ENCODE data around the gene DMRTC1.
"Not testable (repeated sequence)": the region's sequence is repeated elsewhere in the genome, so short reads cannot be mapped to it uniquely, and the experiment has no call there.

Gene DMRTC1

GRCh38 chrX:72943819-72944169 lies at the start of gene DMRTC1:
Gene DMRTC1 (minus strand): TSS chrX:72943837. CDS start chrX:72875694, 68,143 bp downstream.
- H3K27ac Mint-ChIP-seq; H3K9me3 Mint-ChIP-seq; DNase-seq; H3K4me3 Mint-ChIP-seq; H3K27me3 Mint-ChIP-seq (ENCODE audit: low read depth, poor library complexity); H3K4me1 Mint-ChIP-seq; H3K36me3 Mint-ChIP-seq (ENCODE audit: low read depth): not testable (repeated sequence)

DNA sequence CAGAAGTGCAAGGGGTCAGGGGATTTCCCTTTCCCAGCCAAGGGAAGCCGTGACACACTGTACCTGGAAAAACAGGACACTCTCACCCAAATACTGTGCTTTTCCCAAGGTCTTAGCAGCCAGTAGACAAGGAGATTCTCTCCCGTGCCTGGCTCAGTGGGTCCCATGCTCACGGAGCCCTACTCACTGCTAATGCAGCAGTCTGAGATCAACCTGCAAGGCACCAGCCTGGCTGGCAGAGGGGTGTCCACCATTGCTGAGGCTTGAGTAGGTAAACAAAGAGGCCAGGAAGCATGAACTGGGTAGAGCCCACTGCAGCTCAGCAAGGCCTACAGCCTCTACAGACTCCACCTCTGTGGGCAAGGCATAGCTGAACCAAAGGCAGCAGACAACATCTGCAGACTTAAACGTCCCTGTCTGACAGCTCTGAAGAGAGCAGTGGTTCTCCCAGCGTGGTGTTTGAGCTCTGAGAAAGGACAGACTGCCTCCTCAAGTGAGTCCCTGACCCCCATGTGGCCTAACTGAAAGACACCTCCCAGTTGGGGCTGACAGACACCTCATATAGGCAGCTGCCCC lies 37.3 kb upstream of the DMRTC1 start:
- not testable (repeated sequence) for H3K4me1 Mint-ChIP-seq; DNase-seq; H3K36me3 Mint-ChIP-seq (ENCODE audit: low read depth); H3K4me3 Mint-ChIP-seq; H3K27me3 Mint-ChIP-seq (ENCODE audit: low read depth, poor library complexity); H3K27ac Mint-ChIP-seq
- H3K9me3 Mint-ChIP-seq = peaks cover 48% of the 10 kb centered on the region

DNA sequence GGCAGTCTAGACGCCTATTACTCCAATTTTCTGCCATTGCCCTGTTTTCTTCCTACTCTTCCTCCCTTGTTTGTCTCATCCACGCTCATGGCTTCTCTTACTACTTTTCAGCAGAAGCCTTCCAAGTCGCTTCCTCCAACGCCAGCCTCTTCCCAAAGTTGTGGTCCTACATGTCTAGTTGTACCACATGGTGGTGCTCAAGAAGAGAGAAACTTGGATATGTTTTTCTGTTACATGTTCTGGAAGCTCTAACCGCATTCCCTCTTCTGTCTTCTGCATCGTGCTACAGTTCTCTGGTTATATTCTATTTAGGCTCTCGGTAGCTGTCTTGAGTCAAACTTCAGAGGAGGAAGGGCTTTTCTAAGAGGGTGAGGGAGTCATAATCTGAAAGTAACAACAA lies 31.2 kb upstream of the DMRTC1 start:
- not testable (repeated sequence) for DNase-seq; H3K27me3 Mint-ChIP-seq (ENCODE audit: low read depth, poor library complexity); H3K4me3 Mint-ChIP-seq; H3K4me1 Mint-ChIP-seq; H3K36me3 Mint-ChIP-seq (ENCODE audit: low read depth); H3K27ac Mint-ChIP-seq; H3K9me3 Mint-ChIP-seq

- not testable (repeated sequence) for H3K4me1 Mint-ChIP-seq; H3K36me3 Mint-ChIP-seq (ENCODE audit: low read depth); H3K27me3 Mint-ChIP-seq (ENCODE audit: low read depth, poor library complexity); DNase-seq; H3K27ac Mint-ChIP-seq; H3K9me3 Mint-ChIP-seq; H3K4me3 Mint-ChIP-seq
Measured at GRCh38 chrX:72971859-72972258, 28.2 kb upstream of the DMRTC1 start.

GRCh38 chrX:72959971-72960370 lies 16.3 kb upstream of the DMRTC1 start:
- not testable (repeated sequence) for H3K9me3 Mint-ChIP-seq; H3K4me3 Mint-ChIP-seq; H3K27ac Mint-ChIP-seq; H3K36me3 Mint-ChIP-seq (ENCODE audit: low read depth); DNase-seq; H3K4me1 Mint-ChIP-seq; H3K27me3 Mint-ChIP-seq (ENCODE audit: low read depth, poor library complexity)

DNA sequence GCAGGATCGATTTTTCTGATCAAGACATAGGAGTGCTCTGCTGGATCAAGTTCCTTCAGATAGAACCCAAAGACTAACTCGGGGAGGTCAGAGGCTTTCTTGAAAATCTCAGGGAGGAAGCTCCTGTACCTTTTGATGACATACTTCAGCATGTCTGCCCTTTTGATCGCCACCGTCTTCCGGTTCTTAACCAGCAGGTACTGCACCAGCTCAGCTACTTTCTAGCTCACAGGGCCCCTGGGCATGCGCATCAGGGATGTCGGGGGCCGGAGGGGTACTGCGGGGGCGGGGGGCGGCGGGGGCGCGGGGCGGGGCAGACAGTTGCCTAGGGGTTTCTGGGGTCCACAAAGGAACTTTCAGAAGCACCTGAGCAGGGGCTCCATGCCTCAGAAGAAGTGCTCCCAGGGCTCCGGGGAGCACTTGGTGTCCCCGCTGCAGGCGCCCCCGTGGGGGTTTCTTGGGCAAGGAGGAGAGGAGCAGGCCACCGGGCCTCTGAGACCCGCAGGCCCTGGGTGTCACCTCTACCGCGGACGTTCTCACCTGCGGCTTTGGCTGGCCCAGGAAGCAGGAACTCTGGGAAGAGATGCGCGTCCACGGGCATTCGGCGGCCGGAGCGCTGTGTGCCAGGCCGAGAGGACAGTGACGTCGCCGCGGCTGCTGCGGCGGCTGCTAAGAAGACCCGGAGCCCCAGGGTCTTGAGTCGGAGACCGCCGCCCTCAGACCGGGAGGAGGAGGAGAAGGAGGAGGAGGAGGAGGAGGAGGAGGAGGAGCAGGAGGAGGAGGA lies 410 bp downstream of the DMRTC1 start:
- not testable (repeated sequence) for H3K27me3 Mint-ChIP-seq (ENCODE audit: low read depth, poor library complexity); H3K36me3 Mint-ChIP-seq (ENCODE audit: low read depth); H3K4me1 Mint-ChIP-seq; H3K27ac Mint-ChIP-seq; H3K4me3 Mint-ChIP-seq; H3K9me3 Mint-ChIP-seq; DNase-seq

DNA sequence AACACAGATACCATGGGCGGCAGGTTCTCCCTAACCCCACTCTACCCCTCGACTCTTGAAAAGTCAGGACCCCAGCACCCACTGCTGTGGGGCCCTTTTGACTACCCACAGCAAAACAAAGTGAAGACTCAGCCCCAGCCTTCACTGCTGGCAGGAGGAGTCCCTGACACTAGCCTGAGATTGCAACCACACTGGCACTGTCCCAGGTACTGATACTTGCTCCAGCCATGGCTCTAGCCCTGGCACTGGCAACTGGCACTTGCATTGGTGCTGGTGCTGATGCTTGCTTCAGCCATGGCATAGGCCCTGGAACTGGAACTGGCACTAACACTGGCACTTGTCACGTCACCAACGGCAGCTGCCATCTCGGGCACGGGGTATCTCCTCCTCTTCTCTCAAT lies 1.4 kb downstream of the DMRTC1 start:
- not testable (repeated sequence) for H3K4me1 Mint-ChIP-seq; H3K27ac Mint-ChIP-seq; H3K4me3 Mint-ChIP-seq; H3K36me3 Mint-ChIP-seq (ENCODE audit: low read depth); DNase-seq; H3K27me3 Mint-ChIP-seq (ENCODE audit: low read depth, poor library complexity); H3K9me3 Mint-ChIP-seq

DNA sequence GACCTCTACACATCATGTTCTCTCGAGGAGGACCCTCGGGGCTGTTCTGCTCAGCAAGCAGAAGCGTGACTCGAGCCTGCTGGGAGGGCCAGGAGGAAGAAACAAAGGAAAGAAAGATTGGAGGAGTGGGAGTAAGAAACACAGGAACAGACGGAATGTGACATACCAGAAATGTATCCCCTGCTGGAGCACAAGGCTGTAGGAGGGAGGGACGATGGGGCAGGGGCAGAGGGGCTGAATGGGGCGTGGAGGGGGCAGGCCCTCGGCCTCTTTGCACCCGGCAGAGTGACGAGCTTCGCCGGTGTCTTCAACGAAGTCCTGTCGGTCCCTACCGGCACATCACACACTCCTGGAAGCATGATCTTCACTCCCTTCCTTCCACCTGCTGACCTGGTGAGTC lies 5.7 kb downstream of the DMRTC1 start, which contains the start of gene FAM236A:
FAM236A (plus strand) TSS at position 301 of the 400 bp plus-strand sequence; CDS start at position 358, 57 bp downstream.
- not testable (repeated sequence) for H3K4me3 Mint-ChIP-seq; H3K27ac Mint-ChIP-seq; H3K36me3 Mint-ChIP-seq (ENCODE audit: low read depth)

GRCh38 chrX:72936882-72937455 lies 6.7 kb downstream of the DMRTC1 start:
- H3K9me3 Mint-ChIP-seq; DNase-seq; H3K27ac Mint-ChIP-seq; H3K4me3 Mint-ChIP-seq; H3K27me3 Mint-ChIP-seq (ENCODE audit: low read depth, poor library complexity); H3K4me1 Mint-ChIP-seq; H3K36me3 Mint-ChIP-seq (ENCODE audit: low read depth): not testable (repeated sequence)

More for the DNA sequence above, 5.7 kb downstream of the DMRTC1 start, which contains the start of gene FAM236A:
- not testable (repeated sequence) for H3K9me3 Mint-ChIP-seq; DNase-seq; H3K27me3 Mint-ChIP-seq (ENCODE audit: low read depth, poor library complexity); H3K4me1 Mint-ChIP-seq

DNA sequence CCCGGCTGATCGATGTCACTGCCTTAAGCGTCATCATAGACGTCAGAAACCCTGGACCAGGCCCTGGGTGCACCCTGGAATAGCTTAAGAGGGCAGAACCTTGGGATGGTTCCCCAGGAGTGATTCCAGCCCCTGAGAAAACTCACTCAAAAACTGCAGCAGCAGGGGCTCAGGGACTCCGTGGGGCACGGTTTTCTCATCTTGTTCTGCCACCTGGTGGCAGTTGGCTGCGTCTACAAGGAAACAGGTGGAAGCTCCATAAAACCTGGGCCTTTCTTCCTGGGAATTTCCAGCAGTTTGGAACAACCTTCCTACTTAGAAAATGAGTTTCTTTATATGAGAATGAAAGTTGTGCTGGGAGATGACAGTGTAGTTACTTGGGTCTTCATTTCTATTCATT lies 7.2 kb downstream of the DMRTC1 start:
- not testable (repeated sequence) for H3K36me3 Mint-ChIP-seq (ENCODE audit: low read depth); H3K9me3 Mint-ChIP-seq; H3K4me1 Mint-ChIP-seq

DNA sequence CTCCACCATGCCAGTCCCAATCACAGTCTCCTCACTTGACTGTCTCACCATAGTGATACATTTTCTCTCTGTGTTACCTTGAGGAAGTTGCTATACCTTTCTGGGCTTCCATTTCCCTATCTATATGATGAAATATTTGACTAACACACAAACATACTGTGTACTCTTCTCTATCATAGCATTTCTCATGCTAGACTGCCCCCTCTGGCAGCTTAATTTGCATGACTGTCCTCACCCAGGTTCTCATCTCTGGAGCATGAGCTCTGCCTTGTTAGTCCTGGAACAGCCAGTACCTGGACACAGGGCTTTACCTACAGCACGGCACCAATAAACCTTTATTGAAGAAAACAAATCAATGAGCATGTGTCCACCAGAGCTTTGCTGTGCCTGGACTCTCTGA lies 11.4 kb downstream of the DMRTC1 start:
- H3K4me1 Mint-ChIP-seq; DNase-seq; H3K4me3 Mint-ChIP-seq; H3K27me3 Mint-ChIP-seq (ENCODE audit: low read depth, poor library complexity); H3K36me3 Mint-ChIP-seq (ENCODE audit: low read depth); H3K9me3 Mint-ChIP-seq; H3K27ac Mint-ChIP-seq: not testable (repeated sequence)

More for the DNA sequence above, 7.2 kb downstream of the DMRTC1 start:
- H3K4me3 Mint-ChIP-seq; H3K27me3 Mint-ChIP-seq (ENCODE audit: low read depth, poor library complexity); DNase-seq; H3K27ac Mint-ChIP-seq: not testable (repeated sequence)

DNA sequence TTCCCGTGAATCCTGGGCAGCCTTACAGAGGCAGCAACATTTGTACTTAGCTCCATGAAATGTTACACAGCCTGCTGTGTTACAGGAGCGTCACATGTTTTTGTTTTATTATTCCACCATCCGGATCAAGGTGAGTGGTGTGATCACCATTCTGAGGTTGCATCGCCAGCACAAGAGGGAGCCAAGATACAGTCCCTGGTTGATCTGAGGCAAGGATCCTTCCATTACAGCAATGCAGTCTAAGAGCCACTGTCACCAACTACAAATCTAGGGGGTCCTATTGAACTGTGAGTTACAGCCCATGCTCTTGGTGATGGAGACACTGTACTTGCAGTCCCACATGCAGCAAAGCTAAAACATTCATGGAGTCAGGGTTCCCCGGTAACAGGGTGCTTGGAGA lies 27.5 kb downstream of the DMRTC1 start:
- not testable (repeated sequence) for DNase-seq; H3K27me3 Mint-ChIP-seq (ENCODE audit: low read depth, poor library complexity); H3K9me3 Mint-ChIP-seq; H3K27ac Mint-ChIP-seq; H3K4me3 Mint-ChIP-seq; H3K36me3 Mint-ChIP-seq (ENCODE audit: low read depth); H3K4me1 Mint-ChIP-seq

- not testable (repeated sequence) for H3K27ac Mint-ChIP-seq; H3K27me3 Mint-ChIP-seq (ENCODE audit: low read depth, poor library complexity); DNase-seq; H3K9me3 Mint-ChIP-seq; H3K4me1 Mint-ChIP-seq; H3K36me3 Mint-ChIP-seq (ENCODE audit: low read depth); H3K4me3 Mint-ChIP-seq
Measured at GRCh38 chrX:72912315-72912714, 31.3 kb downstream of the DMRTC1 start, which contains the start of gene FAM236C. Gene FAM236C (plus strand): TSS chrX:72912615. CDS start chrX:72912715, 100 bp downstream.

DNA sequence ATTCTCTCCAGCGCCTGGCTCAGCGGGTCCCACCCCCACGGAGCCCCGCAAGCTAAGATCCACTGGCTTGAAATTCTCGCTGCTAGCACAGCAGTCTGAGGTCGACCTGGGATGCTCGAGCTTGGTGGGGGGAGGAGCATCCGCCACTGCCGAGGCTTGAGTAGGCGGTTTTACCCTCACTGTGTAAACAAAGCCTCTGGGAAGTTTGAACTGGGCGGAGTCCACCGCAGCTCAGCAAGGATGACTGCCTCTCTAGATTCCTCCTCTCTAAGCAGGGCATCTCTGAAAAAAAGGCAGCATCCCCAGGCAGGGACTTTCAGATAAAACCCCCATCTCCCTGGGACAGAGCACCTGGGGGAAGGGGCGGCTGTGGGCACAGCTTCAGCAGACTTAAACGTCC lies 53.9 kb downstream of the DMRTC1 start:
- H3K4me3 Mint-ChIP-seq; H3K4me1 Mint-ChIP-seq; H3K27me3 Mint-ChIP-seq (ENCODE audit: low read depth, poor library complexity); H3K27ac Mint-ChIP-seq; H3K9me3 Mint-ChIP-seq; DNase-seq; H3K36me3 Mint-ChIP-seq (ENCODE audit: low read depth): not testable (repeated sequence)

DNA sequence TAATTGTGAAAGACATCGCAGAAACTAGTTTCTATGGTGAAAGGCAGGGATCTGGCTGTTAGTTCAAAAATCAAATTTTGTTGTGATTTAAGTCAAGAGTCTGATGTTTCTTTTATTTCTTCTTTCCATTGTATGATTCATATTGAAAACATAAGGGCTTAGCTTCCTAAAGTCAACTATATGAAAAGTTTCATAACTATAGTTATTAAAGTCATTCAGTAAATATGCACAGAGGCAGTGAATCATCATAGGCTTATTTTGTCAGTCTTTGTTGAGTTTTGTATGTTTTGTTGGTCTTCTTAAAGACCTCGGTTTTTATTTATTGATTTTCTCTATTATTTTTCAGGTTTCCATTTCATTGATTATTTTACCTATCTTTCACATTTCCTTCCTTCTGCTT lies 60.7 kb downstream of the DMRTC1 start:
- DNase-seq; H3K36me3 Mint-ChIP-seq (ENCODE audit: low read depth); H3K9me3 Mint-ChIP-seq; H3K27me3 Mint-ChIP-seq (ENCODE audit: low read depth, poor library complexity); H3K4me1 Mint-ChIP-seq; H3K4me3 Mint-ChIP-seq; H3K27ac Mint-ChIP-seq: not testable (repeated sequence)
